Neural progenitor cell (in vitro differentiated cells): ENCODE data around the gene SPC24. TPM values are rescaled to one million over a fixed set of nuclear protein-coding genes. Genes with fewer than 3 reads are reported as not detected.
A peak's percentile ranks its signal among the peaks of the same experiment; 100 is the strongest.

ENCODE experiments used
- DNase-seq: peaks from one replicate; pipeline ENCODE4 v3.0.0-alpha.2; 2016; ENCODE audit warnings: low spot score
- H2AFZ ChIP-seq: fragments of 200-600 bp; sonication (generic); replicated peaks from 2 replicates; pipeline ENCODE4 v1.6.1; 2016; ENCODE audit warnings: antibody characterized with exemption
- H3F3A ChIP-seq: fragments of 200-600 bp; sonication (generic); 2 replicates; pipeline ENCODE4 v1.6.1; 2016; ENCODE audit warnings: antibody characterized with exemption, low read depth
- H3K27ac ChIP-seq: fragments of 200-600 bp; sonication (generic); 2 replicates; pipeline ENCODE4 v1.5.1; 2016; ENCODE audit warnings: mild to moderate bottlenecking
- H3K27me3 ChIP-seq: fragments of 200-600 bp; sonication (generic); 2 replicates; pipeline ENCODE4 v1.6.1; 2016; ENCODE audit warnings: mild to moderate bottlenecking, moderate library complexity
- H3K36me3 ChIP-seq: fragments of 200-600 bp; sonication (generic); 2 replicates; pipeline ENCODE4 v1.5.1; 2016
- H3K4me1 ChIP-seq: fragments of 200-600 bp; sonication (generic); 2 replicates; pipeline ENCODE4 v1.6.1; 2016; ENCODE audit warnings: mixed run types
- H3K4me2 ChIP-seq: fragments of 200-600 bp; sonication (generic); 2 replicates; pipeline ENCODE4 v1.6.1; 2016
- H3K4me3 ChIP-seq: fragments of 200-600 bp; sonication (generic); 2 replicates; pipeline ENCODE4 v1.5.1; 2016
- H3K79me2 ChIP-seq: fragments of 200-600 bp; sonication (generic); 2 replicates; pipeline ENCODE4 v1.6.1; 2016; ENCODE audit warnings: low read depth
- H3K9ac ChIP-seq: fragments of 200-600 bp; sonication (generic); 2 replicates; pipeline ENCODE4 v1.6.1; 2016
- H3K9me3 ChIP-seq: fragments of 200-600 bp; sonication (generic); 2 replicates; pipeline ENCODE4 v1.5.1; 2016; ENCODE audit warnings: low read depth
- H4K20me1 ChIP-seq: fragments of 200-600 bp; sonication (generic); 2 replicates; pipeline ENCODE4 v1.6.1; 2016; ENCODE audit warnings: low read depth
- H3K27ac Mint-ChIP-seq: 3 replicates; pipeline ENCODE4 v1.8.0; 2021; ENCODE audit warnings: mixed read lengths
- H3K27me3 Mint-ChIP-seq: 2 replicates; pipeline ENCODE4 v1.8.0; 2022; ENCODE audit warnings: low read depth, mild to moderate bottlenecking, inconsistent platforms, moderate library complexity, mixed read lengths; ENCODE audit not compliant: insufficient read depth
- H3K36me3 Mint-ChIP-seq: 3 replicates; pipeline ENCODE4 v1.8.0; 2021; ENCODE audit warnings: mixed read lengths
- H3K4me1 Mint-ChIP-seq: 3 replicates; pipeline ENCODE4 v1.8.0; 2021; ENCODE audit warnings: mixed read lengths
- H3K4me3 Mint-ChIP-seq: 3 replicates; pipeline ENCODE4 v1.8.0; 2021; ENCODE audit warnings: mild to moderate bottlenecking, moderate library complexity, mixed read lengths
- H3K9me3 Mint-ChIP-seq: 3 replicates; pipeline ENCODE4 v1.8.0; 2020; ENCODE audit warnings: mixed read lengths
- EZH2 ChIP-seq: fragments of 200-600 bp; sonication (generic); IDR thresholded peaks from 2 replicates; pipeline ENCODE4 v1.6.1; 2017; ENCODE audit warnings: antibody characterized with exemption, mild to moderate bottlenecking, moderate library complexity
- EZH2phosphoT487 ChIP-seq: fragments of 200-600 bp; sonication (generic); IDR thresholded peaks from 2 replicates; pipeline ENCODE4 v1.6.1; 2017; ENCODE audit warnings: antibody characterized with exemption
- total RNA-seq: library from RNA; depleted of rRNA; stranded (reverse); fragments of >200 nt; gene quantifications from 2 replicates; pipeline ENCODE4 v1.2.3, GENCODE V29; 2015; ENCODE audit warnings: low replicate concordance
- TF ChIP-seq, protein P1 (sequence below): fragments of 200-600 bp; sonication (generic); IDR thresholded peaks from 2 replicates; pipeline ENCODE4 v1.5.1; 2017; ENCODE audit warnings: antibody characterized with exemption, mild to moderate bottlenecking

Gene SPC24
- total RNA-seq, 1 donor from 2014 or later: 57.1 TPM

DNA sequence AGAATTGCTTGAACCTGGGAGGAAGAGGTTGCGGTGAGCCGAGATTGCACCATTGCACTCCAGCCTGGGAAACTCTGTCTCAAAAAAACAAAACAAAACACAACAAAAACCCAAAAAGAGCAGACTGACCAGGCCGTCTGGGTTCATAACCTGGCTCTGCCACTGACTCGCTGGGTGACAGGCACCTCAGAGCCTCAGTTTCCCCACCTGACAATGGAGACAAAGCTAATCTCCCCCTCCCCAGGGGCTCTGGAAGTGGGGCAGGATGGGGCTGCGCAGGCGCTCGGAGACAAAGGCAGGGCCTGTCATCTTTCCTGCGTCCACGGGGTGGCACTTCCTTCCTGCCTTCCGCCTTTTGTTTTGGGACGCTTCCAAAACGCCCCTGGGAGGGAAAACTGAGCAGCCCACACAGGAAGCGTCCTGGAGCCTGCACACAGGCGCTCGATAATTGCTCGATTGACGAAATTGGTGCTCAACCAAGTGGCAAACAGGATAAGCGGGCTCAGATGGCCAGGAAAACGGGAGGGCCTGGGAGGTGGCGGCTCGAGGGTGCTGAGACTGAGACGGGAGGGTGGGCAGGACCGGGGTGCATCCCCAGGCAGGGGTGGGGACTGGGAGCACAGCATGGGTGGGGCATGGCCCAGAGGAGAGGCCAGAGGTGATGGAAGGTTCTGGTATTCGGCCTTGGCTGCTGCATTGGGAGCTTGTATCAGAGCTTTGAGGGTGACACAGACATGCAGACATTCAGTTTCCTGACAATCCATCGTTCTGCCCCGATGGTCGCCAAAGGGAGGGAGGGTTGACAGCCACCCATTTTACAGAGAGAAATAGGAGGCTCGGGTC lies 17.8 kb downstream of the SPC24 start:
- no peaks in the 10 kb centered on the region for H3K36me3 ChIP-seq
- Mint-ChIP-seq H3K4me1 (peaks cover 27% of the 10 kb centered on the region), H3K27ac (no peak overlapping the region), H3K9me3 (peaks cover 2% of the 10 kb centered on the region), H3K4me3 (peak overlapping the region; percentile 81), H3K27me3 (peaks cover 5% of the 10 kb centered on the region), H3K36me3 (peaks cover 8% of the 10 kb centered on the region)
- H3K9ac ChIP-seq: no peak overlapping the region
- H3K4me3 ChIP-seq: peak overlapping the region; percentile 32
- no peaks in the 10 kb centered on the region for H3K79me2 ChIP-seq
- H3K9me3 ChIP-seq: no peaks in the 10 kb centered on the region
- peaks cover 19% of the 10 kb centered on the region for H3K4me1 ChIP-seq
- TF ChIP-seq EZH2phosphoT487 (no peak), EZH2 (no peak)
- TF ChIP-seq, protein P1, sequence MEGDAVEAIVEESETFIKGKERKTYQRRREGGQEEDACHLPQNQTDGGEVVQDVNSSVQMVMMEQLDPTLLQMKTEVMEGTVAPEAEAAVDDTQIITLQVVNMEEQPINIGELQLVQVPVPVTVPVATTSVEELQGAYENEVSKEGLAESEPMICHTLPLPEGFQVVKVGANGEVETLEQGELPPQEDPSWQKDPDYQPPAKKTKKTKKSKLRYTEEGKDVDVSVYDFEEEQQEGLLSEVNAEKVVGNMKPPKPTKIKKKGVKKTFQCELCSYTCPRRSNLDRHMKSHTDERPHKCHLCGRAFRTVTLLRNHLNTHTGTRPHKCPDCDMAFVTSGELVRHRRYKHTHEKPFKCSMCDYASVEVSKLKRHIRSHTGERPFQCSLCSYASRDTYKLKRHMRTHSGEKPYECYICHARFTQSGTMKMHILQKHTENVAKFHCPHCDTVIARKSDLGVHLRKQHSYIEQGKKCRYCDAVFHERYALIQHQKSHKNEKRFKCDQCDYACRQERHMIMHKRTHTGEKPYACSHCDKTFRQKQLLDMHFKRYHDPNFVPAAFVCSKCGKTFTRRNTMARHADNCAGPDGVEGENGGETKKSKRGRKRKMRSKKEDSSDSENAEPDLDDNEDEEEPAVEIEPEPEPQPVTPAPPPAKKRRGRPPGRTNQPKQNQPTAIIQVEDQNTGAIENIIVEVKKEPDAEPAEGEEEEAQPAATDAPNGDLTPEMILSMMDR: peak; percentile 70
- H3K27me3 ChIP-seq: no peaks in the 10 kb centered on the region
- H4K20me1 ChIP-seq: peaks cover 27% of the 10 kb centered on the region
- no peak overlapping the region for H2AFZ ChIP-seq
- H3F3A ChIP-seq: peaks cover 77% of the 10 kb centered on the region
- peak overlapping the region; percentile 71 for H3K4me2 ChIP-seq
- DNase-seq: peak; percentile 97
- H3K27ac ChIP-seq: peak overlapping the region; percentile 47

GRCh38 chr19:11136400-11137101 lies 19.0 kb downstream of the SPC24 start:
- H3K4me3 Mint-ChIP-seq: peak overlapping the region; percentile 30
- H4K20me1 ChIP-seq: peaks cover 28% of the 10 kb centered on the region
- no peak for DNase-seq
- H3K4me1 ChIP-seq: peaks cover 9% of the 10 kb centered on the region
- no peak overlapping the region for H3K4me3 ChIP-seq
- peaks cover 3% of the 10 kb centered on the region for H3K27me3 Mint-ChIP-seq
- H3K9me3 ChIP-seq: no peaks in the 10 kb centered on the region
- H3K27ac Mint-ChIP-seq: no peak overlapping the region
- H3K27ac ChIP-seq: no peak overlapping the region
- peaks cover 5% of the 10 kb centered on the region for H3K36me3 ChIP-seq
- H3K9me3 Mint-ChIP-seq: peaks cover 2% of the 10 kb centered on the region
- peaks cover 23% of the 10 kb centered on the region for H3K4me1 Mint-ChIP-seq
- no peak overlapping the region for H3K4me2 ChIP-seq
- no peaks in the 10 kb centered on the region for H3K27me3 ChIP-seq
- H3F3A ChIP-seq: peaks cover 76% of the 10 kb centered on the region
- H3K79me2 ChIP-seq: no peaks in the 10 kb centered on the region
- no peak overlapping the region for H2AFZ ChIP-seq
- no peak overlapping the region for H3K9ac ChIP-seq
- peaks cover 15% of the 10 kb centered on the region for H3K36me3 Mint-ChIP-seq
- no peak for TF ChIP-seq EZH2
- TF ChIP-seq, protein P1: no peak
- no peak for TF ChIP-seq EZH2phosphoT487

DNA sequence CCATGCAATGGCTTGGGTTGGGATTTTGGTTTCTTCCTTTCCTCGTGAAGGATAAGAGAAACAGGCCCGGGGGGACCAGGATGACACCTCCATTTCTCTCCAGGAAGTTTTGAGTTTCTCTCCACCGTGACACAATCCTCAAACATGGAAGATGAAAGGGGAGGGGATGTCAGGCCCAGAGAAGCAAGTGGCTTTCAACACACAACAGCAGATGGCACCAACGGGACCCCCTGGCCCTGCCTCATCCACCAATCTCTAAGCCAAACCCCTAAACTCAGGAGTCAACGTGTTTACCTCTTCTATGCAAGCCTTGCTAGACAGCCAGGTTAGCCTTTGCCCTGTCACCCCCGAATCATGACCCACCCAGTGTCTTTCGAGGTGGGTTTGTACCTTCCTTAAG lies 24.1 kb downstream of the SPC24 start:
- Mint-ChIP-seq H3K4me1 (no peaks in the 10 kb centered on the region), H3K9me3 (peaks cover 2% of the 10 kb centered on the region), H3K27me3 (peaks cover 3% of the 10 kb centered on the region), H3K36me3 (peaks cover 41% of the 10 kb centered on the region), H3K4me3 (no peak overlapping the region), H3K27ac (no peak overlapping the region)
- DNase-seq: no peak
- Histone ChIP-seq H3K27ac (no peak overlapping the region), H4K20me1 (peaks cover 42% of the 10 kb centered on the region), H3K4me3 (no peak overlapping the region), H3K4me1 (no peaks in the 10 kb centered on the region), H3K79me2 (peaks cover 2% of the 10 kb centered on the region), H3K27me3 (no peaks in the 10 kb centered on the region), H3F3A (peaks cover 88% of the 10 kb centered on the region), H2AFZ (no peak overlapping the region), H3K9ac (no peak overlapping the region), H3K36me3 (peaks cover 11% of the 10 kb centered on the region), H3K4me2 (no peak overlapping the region), H3K9me3 (no peaks in the 10 kb centered on the region)
- TF ChIP-seq EZH2 (no peak), EZH2phosphoT487 (no peak)
- TF ChIP-seq, protein P1: no peak
